Gastroesophageal sphincter (tissue), 4 donors: Measurements from ENCODE around the gene LGI2. TPM values are rescaled to one million over a fixed set of nuclear protein-coding genes. Genes with fewer than 3 reads are reported as not detected.

ENCODE experiments used
- ATAC-seq: fragments of 150-250 bp; one replicate; pipeline ENCODE4 v1.9.1; 2016; ENCODE audit warnings: mild to moderate bottlenecking, moderate library complexity
- H3K27ac ChIP-seq, 4 donors: fragments of 200-600 bp; sonication (generic) in 3 of 4; 1 replicate in 3 of 4; 2 replicates in 1 of 4; pipeline ENCODE4 v1.5.1; 2016 to 2019
- H3K27me3 ChIP-seq: fragments of 200-600 bp; sonication (generic); one replicate; pipeline ENCODE4 v1.5.1; 2019
- H3K36me3 ChIP-seq, 2 donors: fragments of 200-600 bp; sonication (generic); one replicate each; pipeline ENCODE4 v1.5.1; 2019; ENCODE audit warnings: control low read depth in 1 of 2
- H3K4me1 ChIP-seq, 3 donors: fragments of 200-600 bp; sonication (generic); 1 replicate in 2 of 3; 2 replicates in 1 of 3; pipeline ENCODE4 v1.5.1; 2016 to 2019; ENCODE audit warnings: control low read depth in 2 of 3
- H3K4me3 ChIP-seq, 2 donors: fragments of 200-600 bp; sonication (generic); one replicate each; pipeline ENCODE4 v1.5.1; 2019; ENCODE audit warnings: mild to moderate bottlenecking in 1 of 2, moderate library complexity in 1 of 2
- H3K9me3 ChIP-seq, 3 donors: fragments of 200-600 bp; sonication (generic); one replicate each; pipeline ENCODE4 v1.5.1; 2017 to 2019; ENCODE audit warnings: control low read depth in 2 of 3
- CTCF ChIP-seq, 4 experiments: fragments of 200-600 bp in 2 of 4; fragments of 450-650 bp in 2 of 4; sonication (generic) in 1 of 4; IDR thresholded peaks; one replicate each; pipeline ENCODE4 v1.5.1; 2017 to 2019; ENCODE audit warnings: antibody characterized with exemption in 4 of 4, mild to moderate bottlenecking in 2 of 4, moderate library complexity in 2 of 4
- EP300 ChIP-seq: sonication (generic); formaldehyde crosslinking; IDR thresholded peaks from one replicate; pipeline ENCODE4 v1.6.1; 2017; ENCODE audit warnings: antibody characterized with exemption, mild to moderate bottlenecking
- POLR2A ChIP-seq, 2 donors: fragments of 450-650 bp; IDR thresholded peaks; one replicate each; pipeline ENCODE4 v1.6.1; 2017; ENCODE audit warnings: antibody characterized with exemption in 2 of 2, mild to moderate bottlenecking in 2 of 2, moderate library complexity in 1 of 2
- POLR2AphosphoS5 ChIP-seq: sonication (generic); formaldehyde crosslinking; IDR thresholded peaks from one replicate; pipeline ENCODE4 v1.6.1; 2017; ENCODE audit warnings: antibody characterized with exemption
- WGBS, 2 donors: methylation state at CpG; one replicate each; pipeline ENCODE4 v1.1.5; 2018; ENCODE audit warnings: low coverage in 1 of 2; 5-methylcytosine and 5-hydroxymethylcytosine counted together
- total RNA-seq, 4 donors: library from RNA; depleted of rRNA; stranded (reverse); fragments of >200 nt; gene quantifications; one replicate each; pipeline ENCODE4 v1.1.0, GENCODE V29; 2016

LGI2 gene
- total RNA-seq, 4 donors from 2014 or later, result 3.2 to 23.0 (median 11.9) TPM

- Histone ChIP-seq H3K27me3 (no peaks in the 10 kb centered on the region), H3K9me3 (no peaks in the 10 kb centered on the region), H3K4me3 (no peak overlapping the region), H3K4me1 (peaks cover 0 to 22% (median 0%) of the 10 kb centered on the region in 3 donors), H3K27ac (peak overlapping the region in 3 of 4 donors; percentile 63 to 70 (median 68)), H3K36me3 (no peaks in the 10 kb centered on the region)
- peak; percentile 16 for ATAC-seq
- 74 to 89% methylated on average over 6 to 7 of the region's 9 CpGs for WGBS, 2 donors
- TF ChIP-seq CTCF (IDR thresholded peaks at IDR 0.05) (no peak), POLR2A (IDR thresholded peaks at IDR 0.05) (no peak), POLR2AphosphoS5 (no peak), EP300 (no peak)
Observed at GRCh38 chr4:24978291-24979075, 52.3 kb downstream of the LGI2 start.

GRCh38 chr4:24975510-24975909, 55.2 kb downstream of the LGI2 start:
- H3K27me3 ChIP-seq, result no peaks in the 10 kb centered on the region
- no peaks in the 10 kb centered on the region for H3K9me3 ChIP-seq
- H3K36me3 ChIP-seq, result no peaks in the 10 kb centered on the region
- TF ChIP-seq CTCF (IDR thresholded peaks at IDR 0.05) (no peak), POLR2AphosphoS5 (no peak), EP300 (no peak), POLR2A (IDR thresholded peaks at IDR 0.05) (no peak)
- ATAC-seq, result no peak
- H3K27ac ChIP-seq, result no peak overlapping the region
- WGBS, 2 donors, result 73 to 79% methylated on average over 2 to 4 of the region's 4 CpGs
- peaks cover 0 to 16% (median 0%) of the 10 kb centered on the region in 3 donors for H3K4me1 ChIP-seq
- no peak overlapping the region for H3K4me3 ChIP-seq

- Histone ChIP-seq H3K27ac (peak overlapping the region in 1 of 4 donors; percentile 17), H3K27me3 (no peaks in the 10 kb centered on the region), H3K36me3 (no peaks in the 10 kb centered on the region), H3K4me1 (peaks cover 0 to under 1% (median 0%) of the 10 kb centered on the region in 3 donors), H3K4me3 (no peak overlapping the region), H3K9me3 (no peaks in the 10 kb centered on the region)
- ATAC-seq, result peak; percentile 26
- WGBS, 2 donors, result 59 to 90% methylated on average over 2 to 17 of the region's 24 CpGs
- TF ChIP-seq POLR2A (IDR thresholded peaks at IDR 0.05) (no peak), POLR2AphosphoS5 (no peak), CTCF (IDR thresholded peaks at IDR 0.05) (no peak), EP300 (no peak)
Observed at GRCh38 chr4:24973747-24974601, 56.8 kb downstream of the LGI2 start.

GRCh38 chr4:24973404-24973746, 57.4 kb downstream of the LGI2 start:
- 23 to 52% methylated on average over 3 of the region's 3 CpGs for WGBS, 2 donors
- TF ChIP-seq POLR2A (IDR thresholded peaks at IDR 0.05), result no peak
- no peak for TF ChIP-seq EP300
- no peak for TF ChIP-seq POLR2AphosphoS5
- TF ChIP-seq CTCF (IDR thresholded peaks at IDR 0.05), result no peak
- H3K36me3 ChIP-seq, result no peaks in the 10 kb centered on the region
- H3K4me3 ChIP-seq, result no peak overlapping the region
- no peaks in the 10 kb centered on the region for H3K27me3 ChIP-seq
- ATAC-seq, result no peak
- H3K9me3 ChIP-seq, result no peaks in the 10 kb centered on the region
- no peaks in the 10 kb centered on the region for H3K4me1 ChIP-seq
- H3K27ac ChIP-seq, result no peak overlapping the region
